Activated B cell treated with CpG ODN at 0.5 μM for 24 hours (primary cell): ENCODE results near the gene DIRAS3. TPM values are rescaled to one million over a fixed set of nuclear protein-coding genes. Genes with fewer than 3 reads are reported as not detected.

Experiments used
- ATAC-seq: fragments of 200-7000 bp; cut with Tn5 transposase; one replicate; pipeline ENCODE4 v1.10.0; 2021; ENCODE audit warnings: low read depth, mild to moderate bottlenecking, moderate library complexity
- CTCF ChIA-PET: fragments of 350-600 bp; sonication (Branson Sonifier 250); formaldehyde crosslinking; loops from one replicate; lab custom pipeline; 2021; ENCODE audit warnings: antibody characterized with exemption; lab: Charles Lee
- POLR2A ChIA-PET: fragments of 350-600 bp; sonication (Branson Sonifier 250); formaldehyde crosslinking; loops from one replicate; lab custom pipeline; 2021; ENCODE audit warnings: antibody characterized with exemption; lab: Charles Lee
- DNase-seq: peaks from one replicate; pipeline ENCODE4 v3.0.0; 2022
- H3K27ac Mint-ChIP-seq: one replicate; pipeline ENCODE4 v1.8.0; 2020; ENCODE audit warnings: mixed read lengths
- H3K27me3 Mint-ChIP-seq: one replicate; pipeline ENCODE4 v1.8.0; 2021; ENCODE audit warnings: mixed read lengths
- H3K36me3 Mint-ChIP-seq: one replicate; pipeline ENCODE4 v1.8.0; 2021; ENCODE audit warnings: low read depth, mixed read lengths
- H3K4me1 Mint-ChIP-seq: one replicate; pipeline ENCODE4 v1.8.0; 2021; ENCODE audit warnings: mixed read lengths
- H3K4me3 Mint-ChIP-seq: one replicate; pipeline ENCODE4 v1.8.0; 2020; ENCODE audit warnings: mild to moderate bottlenecking, mixed read lengths
- H3K9me3 Mint-ChIP-seq: one replicate; pipeline ENCODE4 v1.8.0; 2020; ENCODE audit warnings: mixed read lengths
- CTCF ChIP-seq: fragments of 200-600 bp; IDR thresholded peaks from one replicate; pipeline ENCODE4 v1.8.0; 2022; ENCODE audit warnings: antibody characterized with exemption, mild to moderate bottlenecking
- intact Hi-C: fragments of 100-400 bp; cut with micrococcal nuclease; formaldehyde crosslinking; loops from one replicate; pipeline ENCODE4 v1.15.1; 2024
- total RNA-seq: library from RNA; stranded (reverse); gene quantifications from 2 replicates; pipeline ENCODE4 v1.2.3, GENCODE V29; 2022

Gene DIRAS3
- not detected in 2 replicates for total RNA-seq

- CTCF ChIA-PET, result no interaction called here
- POLR2A ChIA-PET, result no interaction called here
Observed at GRCh38 chr1:68049941-68050878, at the start of gene DIRAS3. DIRAS3 (minus strand) TSS chr1:68050627; CDS start chr1:68047297, 3,330 bp downstream.

GRCh38 chr1:68093737-68094136 lies 43.3 kb upstream of the DIRAS3 start:
- H3K4me1 Mint-ChIP-seq, result no peaks in the 10 kb centered on the region
- peaks cover 8% of the 10 kb centered on the region for H3K27me3 Mint-ChIP-seq
- no peak overlapping the region for H3K4me3 Mint-ChIP-seq
- DNase-seq (no peak), ATAC-seq (no peak)
- intact Hi-C loops, result no loop called here
- ChIA-PET CTCF (no interaction called here), POLR2A (no interaction called here)
- H3K36me3 Mint-ChIP-seq, result no peaks in the 10 kb centered on the region
- TF ChIP-seq CTCF, result no peak
- no peak overlapping the region for H3K27ac Mint-ChIP-seq
- H3K9me3 Mint-ChIP-seq, result no peaks in the 10 kb centered on the region

More at GRCh38 chr1:68049941-68050878, at the start of gene DIRAS3:
- no peak within 1 kb of the TSS for H3K4me3 Mint-ChIP-seq
- no peak for TF ChIP-seq CTCF
- DNase-seq, result no peak
- H3K9me3 Mint-ChIP-seq, result no peaks in the 10 kb centered on the region
- H3K36me3 Mint-ChIP-seq, result no peaks in the 10 kb centered on the region
- no peak for ATAC-seq
- peaks cover 11% of the 10 kb centered on the region for H3K27me3 Mint-ChIP-seq
- H3K27ac Mint-ChIP-seq, result no peak within 1 kb of the TSS
- no peaks in the 10 kb centered on the region for H3K4me1 Mint-ChIP-seq
- intact Hi-C loops, result no loop called here

DNA sequence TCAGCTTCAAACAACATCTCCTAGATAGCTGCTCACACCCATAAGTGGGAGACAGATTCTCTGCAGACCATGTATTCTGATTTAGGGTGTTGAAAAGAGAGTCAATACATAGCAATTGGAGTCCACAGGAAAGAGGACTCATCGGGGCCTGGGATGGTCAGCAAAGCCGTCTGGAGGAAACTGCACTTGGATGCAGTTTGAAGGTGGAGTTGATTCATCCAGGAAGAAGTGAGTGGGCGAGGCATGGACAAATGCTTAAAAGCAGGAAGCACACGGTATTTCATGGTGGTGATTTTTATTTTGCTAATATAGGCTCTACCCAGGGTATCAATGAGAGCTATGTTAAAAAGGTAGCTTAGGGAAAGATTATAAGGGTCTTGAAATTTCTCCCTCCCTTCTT lies 36.8 kb upstream of the DIRAS3 start:
- DNase-seq (no peak), ATAC-seq (no peak)
- ChIA-PET CTCF (no interaction called here), POLR2A (no interaction called here)
- intact Hi-C loops, result no loop called here
- Mint-ChIP-seq H3K27me3 (no peaks in the 10 kb centered on the region), H3K27ac (no peak overlapping the region), H3K9me3 (no peaks in the 10 kb centered on the region), H3K4me1 (no peaks in the 10 kb centered on the region), H3K36me3 (no peaks in the 10 kb centered on the region), H3K4me3 (no peak overlapping the region)
- no peak for TF ChIP-seq CTCF

DNA sequence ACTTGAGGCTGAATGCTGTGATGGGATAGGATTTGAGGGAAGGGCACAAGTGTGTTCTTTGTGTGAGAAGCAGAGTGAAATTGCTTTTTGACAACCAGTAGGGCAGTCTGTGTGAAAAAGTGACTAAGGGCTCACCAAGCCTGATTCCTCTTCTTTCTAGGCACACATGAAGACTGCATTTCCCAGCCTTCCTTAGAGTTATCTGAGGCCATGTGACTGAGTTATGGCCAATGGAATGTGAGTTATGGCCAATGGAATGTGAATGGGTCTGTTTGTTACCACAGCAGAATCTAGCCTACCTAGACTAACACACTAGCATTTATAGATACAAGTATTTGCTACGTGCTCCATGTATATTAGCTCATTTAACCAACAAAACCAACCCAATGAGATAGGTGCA lies 35.3 kb upstream of the DIRAS3 start:
- H3K4me1 Mint-ChIP-seq, result no peaks in the 10 kb centered on the region
- H3K9me3 Mint-ChIP-seq, result no peaks in the 10 kb centered on the region
- intact Hi-C loops, result no loop called here
- H3K27me3 Mint-ChIP-seq, result peaks cover 5% of the 10 kb centered on the region
- CTCF ChIA-PET, result no interaction called here
- H3K27ac Mint-ChIP-seq, result no peak overlapping the region
- DNase-seq, result no peak
- no peak for TF ChIP-seq CTCF
- no peak for ATAC-seq
- H3K36me3 Mint-ChIP-seq, result no peaks in the 10 kb centered on the region
- POLR2A ChIA-PET, result no interaction called here
- H3K4me3 Mint-ChIP-seq, result no peak overlapping the region

DNA sequence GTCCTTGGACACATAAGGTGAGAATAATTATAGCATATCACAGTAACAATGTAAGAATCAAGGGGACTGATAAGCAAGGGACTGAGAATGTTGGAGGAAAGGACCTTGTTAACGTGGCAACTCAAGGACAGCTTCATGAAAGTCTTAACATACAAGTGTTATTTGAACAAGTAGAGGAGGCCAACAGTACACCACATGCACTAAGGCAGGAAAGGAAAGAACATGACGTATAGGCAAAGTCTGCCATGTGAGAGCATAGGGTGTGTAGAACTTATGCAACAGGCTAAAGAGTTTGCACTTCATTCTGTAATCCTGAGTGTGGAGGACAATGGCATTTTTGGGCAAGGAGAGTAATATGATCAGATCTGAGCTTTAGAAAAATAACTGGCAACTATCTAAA lies 33.3 kb upstream of the DIRAS3 start:
- no peaks in the 10 kb centered on the region for H3K36me3 Mint-ChIP-seq
- intact Hi-C loops, result no loop called here
- DNase-seq, result no peak
- no peaks in the 10 kb centered on the region for H3K4me1 Mint-ChIP-seq
- H3K27ac Mint-ChIP-seq, result no peak overlapping the region
- H3K9me3 Mint-ChIP-seq, result no peaks in the 10 kb centered on the region
- CTCF ChIA-PET, result no interaction called here
- TF ChIP-seq CTCF, result no peak
- no peak for ATAC-seq
- H3K4me3 Mint-ChIP-seq, result no peak overlapping the region
- POLR2A ChIA-PET, result no interaction called here
- H3K27me3 Mint-ChIP-seq, result peaks cover 5% of the 10 kb centered on the region
